ENCODE data around the gene STYK1.
A peak's percentile ranks its signal among the peaks of the same experiment; 100 is the strongest.
"Not testable (repeated sequence)": the region's sequence is repeated elsewhere in the genome, so short reads cannot be mapped to it uniquely, and the experiment has no call there.

Gene STYK1

DNA sequence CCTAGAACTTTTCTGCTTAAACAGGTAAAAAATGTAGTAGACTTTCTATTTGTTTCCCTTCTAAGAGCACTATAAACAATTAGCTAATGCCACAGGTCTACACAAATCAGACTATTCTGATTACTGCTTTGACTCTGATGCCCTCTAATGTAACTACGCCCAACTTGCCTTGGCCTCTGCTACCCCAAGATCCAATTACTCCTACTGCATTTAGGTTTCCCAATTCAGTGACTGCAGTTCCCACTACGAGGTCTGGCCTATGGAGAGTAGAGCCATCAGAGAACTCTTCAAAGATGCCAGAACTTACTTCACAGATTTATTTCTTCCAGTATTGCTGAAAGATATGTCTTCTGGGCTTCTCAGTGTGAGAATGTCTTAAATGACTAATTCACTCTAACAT, 15.3 kb upstream of the STYK1 start:
- DNase-seq (ENCODE audit: low read depth in 2 of 2), result no peak

DNA sequence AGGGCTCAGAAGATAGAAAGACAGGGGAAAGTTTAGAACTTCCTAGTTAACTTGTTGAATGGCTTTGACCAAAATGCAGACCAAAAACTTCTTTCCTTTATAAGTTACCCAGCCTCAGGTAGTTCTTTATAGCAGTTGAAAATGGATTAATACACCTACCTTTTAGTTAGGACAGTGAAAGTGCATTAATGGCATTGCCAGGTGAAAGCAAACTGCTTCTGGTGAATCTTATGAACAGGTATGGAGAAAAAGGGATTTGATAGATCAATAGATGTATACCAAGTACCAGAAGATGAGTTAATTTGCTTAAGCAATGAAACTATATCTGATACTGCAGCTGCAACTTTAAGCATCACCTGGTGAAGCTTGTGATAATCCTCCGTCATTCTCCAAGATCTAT, 14.2 kb upstream of the STYK1 start:
- no peak for DNase-seq (ENCODE audit: low read depth in 2 of 2)

DNA sequence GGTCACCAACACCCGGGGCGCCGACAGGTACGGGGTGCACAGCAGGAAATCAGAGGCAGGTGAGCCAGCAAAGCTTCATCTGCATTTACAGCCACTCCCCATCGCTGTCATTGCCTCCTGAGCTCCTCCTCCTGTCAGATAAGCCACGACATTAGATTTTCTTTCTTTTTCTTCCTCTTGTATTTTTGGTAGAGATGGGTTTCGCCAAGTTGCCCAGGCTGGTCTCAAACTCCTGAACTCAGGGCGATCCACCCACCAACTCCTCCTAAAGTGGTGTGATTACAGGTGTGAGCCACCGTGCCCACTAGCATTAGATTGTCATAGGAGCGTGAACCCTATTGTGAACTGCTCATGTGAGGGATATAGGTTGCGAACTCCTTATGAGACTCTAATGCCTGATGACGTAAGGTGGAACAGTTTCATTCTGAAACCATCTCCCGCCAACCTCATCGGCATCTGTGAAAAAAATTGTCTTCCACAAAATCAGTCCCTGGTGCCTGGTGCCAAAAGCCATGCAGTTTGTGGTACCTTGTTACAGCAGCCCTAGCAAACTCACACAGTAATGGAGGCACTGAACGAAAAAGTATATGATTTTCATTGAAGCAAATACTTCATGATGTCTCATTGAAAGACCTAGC, 1.5 kb downstream of the STYK1 start:
- no peak for DNase-seq (ENCODE audit: low read depth in 2 of 2)

DNA sequence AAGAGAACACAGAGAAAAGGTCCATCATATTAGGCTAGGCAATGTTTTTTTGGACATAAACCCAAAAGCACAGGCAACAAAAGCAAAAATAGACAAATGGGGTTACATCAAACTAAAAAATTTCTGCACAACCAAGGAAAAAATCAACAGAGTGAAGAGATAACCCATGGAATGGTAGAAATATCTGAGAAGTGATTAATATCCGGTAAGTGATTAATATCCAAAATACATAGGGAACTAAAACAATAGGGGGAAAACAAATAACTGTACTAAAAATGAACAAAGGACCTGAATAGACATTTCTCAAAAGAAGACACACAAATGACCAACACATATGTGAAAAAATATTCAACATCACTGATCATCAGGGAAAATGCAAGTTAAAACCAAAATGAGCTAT, 4.3 kb downstream of the STYK1 start:
- no peak for DNase-seq (ENCODE audit: low read depth in 2 of 2)

DNA sequence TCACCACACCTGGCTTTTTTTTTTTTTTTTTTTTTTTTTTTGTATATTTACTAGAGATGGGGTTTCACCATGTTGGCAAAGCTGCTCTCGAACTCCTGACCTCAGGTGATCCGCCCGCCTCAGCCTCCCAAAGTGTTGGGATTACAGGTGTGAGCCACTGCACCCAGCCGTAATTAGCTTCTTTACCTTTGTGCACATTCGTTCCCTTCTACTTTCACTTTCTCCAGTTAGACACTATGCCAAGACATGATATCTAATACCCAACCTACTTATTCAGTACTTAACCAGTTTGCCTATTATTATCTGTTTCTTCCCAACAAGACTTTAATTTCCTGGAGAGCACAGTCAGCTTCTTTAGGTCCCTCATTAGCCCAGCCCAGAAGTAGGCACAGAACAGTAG, 5.3 kb downstream of the STYK1 start:
- no peak for DNase-seq (ENCODE audit: low read depth in 2 of 2)

DNA sequence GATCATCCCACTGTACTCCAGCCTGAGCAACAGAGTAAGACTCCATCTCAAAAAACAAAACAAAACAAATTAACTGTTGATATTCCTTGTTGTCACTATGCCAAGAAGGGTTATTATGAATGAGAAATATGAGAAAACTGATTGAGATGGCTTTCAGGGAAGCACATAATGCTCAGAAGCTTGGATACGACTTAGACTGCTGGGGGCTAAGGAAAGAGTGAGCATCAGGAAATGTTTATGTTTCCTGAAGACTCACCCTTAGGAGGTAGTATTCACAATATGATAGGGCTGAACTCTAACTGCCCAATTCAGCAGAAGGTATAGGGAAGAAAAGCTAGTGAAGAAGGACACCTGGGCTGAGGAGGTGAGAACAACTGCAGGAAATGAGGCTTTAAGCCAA, 6.3 kb downstream of the STYK1 start:
- no peak for DNase-seq (ENCODE audit: low read depth in 2 of 2)

DNA sequence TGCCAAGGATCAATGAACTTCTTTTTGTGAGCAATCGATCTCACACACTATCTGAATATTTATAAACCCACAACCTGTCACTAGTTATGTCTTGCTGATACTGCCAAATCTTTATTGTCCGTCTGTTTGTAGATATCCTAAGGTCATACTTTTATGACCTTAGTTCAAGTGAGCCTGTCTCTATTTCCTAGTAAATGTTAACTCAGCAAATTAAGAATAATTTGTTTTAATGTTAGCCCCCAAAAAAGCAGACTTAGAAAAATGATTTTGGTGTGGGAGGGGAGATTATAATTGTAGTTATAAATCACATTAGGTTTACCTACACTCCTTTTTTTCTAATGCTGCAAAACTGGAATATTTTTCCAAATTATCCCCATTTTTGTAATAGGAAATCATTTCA, 9.4 kb downstream of the STYK1 start:
- no peak for DNase-seq (ENCODE audit: low read depth in 2 of 2)

DNA sequence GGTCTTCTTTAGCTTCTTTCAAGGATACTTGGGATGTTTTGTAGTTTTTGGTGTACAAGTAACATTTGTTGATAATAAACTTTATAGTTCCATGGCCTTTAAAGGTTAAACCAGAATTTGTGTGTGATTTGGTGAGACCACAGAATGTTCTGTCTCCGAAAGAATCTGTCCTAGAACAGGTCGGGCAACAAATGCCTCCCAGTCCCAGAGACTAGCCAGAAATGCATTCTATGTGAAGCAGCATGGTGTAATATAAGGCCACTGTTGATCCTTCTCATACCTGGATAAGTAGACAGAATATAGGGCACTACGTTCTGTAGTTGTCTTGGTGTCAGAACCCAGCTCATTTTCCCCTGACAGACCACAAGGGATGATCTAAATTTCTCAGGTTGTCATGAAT, 10.0 kb downstream of the STYK1 start:
- DNase-seq (ENCODE audit: low read depth in 2 of 2), result no peak

DNA sequence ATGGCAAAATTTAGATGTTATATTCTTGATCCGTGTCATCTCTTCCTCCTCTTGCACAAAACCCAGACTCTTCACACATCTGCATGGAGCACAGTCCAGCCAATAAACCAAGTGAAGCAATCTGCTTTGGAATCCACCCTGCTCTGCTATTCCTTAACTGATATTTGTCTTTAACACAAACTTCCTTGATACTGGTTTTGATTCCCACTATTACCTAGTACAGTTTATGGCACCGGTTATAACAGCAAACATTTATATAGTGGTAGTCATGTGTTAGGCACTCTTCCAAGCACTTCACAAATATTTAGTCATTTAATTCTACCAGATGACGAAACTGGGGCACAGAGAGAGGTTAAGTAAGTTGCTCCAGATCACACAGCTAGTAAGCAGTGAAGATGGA, 12.5 kb downstream of the STYK1 start:
- DNase-seq (ENCODE audit: low read depth in 2 of 2), result no peak

DNA sequence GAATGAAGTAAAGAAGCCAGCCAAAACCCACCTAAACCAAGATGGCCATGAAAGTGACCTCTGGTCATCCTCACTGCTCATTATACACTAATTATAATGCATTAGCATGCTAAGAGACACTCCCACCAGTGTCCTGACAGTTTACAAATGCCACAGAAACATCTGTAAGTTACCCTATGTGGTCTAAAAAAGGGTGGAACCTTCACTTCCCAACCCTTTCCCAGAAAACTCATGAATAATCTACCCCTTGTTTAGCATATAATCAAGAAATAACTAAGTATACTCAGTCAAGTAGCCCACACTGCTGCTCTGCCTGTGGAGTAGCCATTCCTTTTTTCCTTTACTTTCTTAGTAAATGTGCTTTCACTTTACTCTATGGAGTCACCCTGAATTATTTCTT, 19.8 kb downstream of the STYK1 start:
- no peak for DNase-seq (ENCODE audit: low read depth in 2 of 2)

DNA sequence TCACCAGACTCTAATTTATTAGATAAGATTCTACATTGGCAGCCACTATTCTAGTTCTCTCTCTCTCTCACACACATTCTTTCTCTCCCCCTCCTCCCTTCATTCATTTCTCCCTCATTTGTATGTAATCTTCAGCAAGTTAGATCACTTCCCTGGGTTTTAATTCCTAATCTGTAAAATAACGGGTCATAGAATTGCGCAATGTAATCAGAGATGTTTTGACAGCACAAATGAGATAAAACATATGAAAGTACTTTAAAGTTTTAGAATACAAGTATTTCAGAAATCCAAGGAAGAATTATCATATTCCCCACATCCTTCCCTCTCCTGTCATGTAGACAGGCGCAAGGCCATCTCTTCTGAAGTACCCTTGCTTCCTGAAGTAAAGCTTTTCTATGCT, 21.7 kb downstream of the STYK1 start:
- DNase-seq (ENCODE audit: low read depth in 2 of 2), result no peak

DNA sequence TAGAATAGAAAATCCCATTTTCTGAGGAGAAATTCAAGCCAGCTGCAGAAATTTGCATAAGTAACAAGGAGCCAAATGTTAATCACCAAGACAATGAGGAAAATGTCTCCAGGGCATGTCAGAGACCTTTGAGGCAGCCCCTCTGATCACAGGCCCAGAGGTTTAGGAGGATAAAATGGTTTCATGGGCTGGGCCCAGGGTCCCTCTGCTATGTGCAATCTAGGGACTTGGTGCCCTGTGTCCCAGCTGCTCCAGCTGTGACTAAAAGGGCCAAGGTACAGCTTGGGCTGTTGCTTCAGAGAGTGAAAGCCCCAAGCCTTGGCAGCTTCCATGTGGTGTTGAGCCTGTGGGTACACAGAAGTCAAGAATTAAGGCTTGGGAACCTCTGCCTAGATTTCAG, 27.3 kb downstream of the STYK1 start:
- DNase-seq (ENCODE audit: low read depth in 2 of 2), result not testable (repeated sequence)

DNA sequence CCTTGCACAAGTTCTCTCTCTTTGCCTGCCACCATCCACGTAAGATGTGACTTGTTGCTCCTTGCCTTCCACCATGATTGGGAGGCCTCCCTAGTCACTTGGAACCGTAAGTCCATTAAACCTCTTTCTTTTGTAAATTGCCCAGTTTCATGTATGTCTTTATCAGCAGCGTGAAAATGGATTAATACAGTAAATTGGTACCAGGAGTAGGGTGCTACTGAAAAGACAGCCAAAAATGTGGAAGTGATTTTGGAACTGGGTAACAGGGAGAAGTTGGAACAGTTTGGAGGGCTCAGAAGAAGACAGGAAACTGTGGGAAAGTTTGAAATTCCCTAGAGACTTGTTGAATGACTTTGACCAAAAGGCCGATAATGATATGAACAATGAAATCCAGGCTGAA, 27.9 kb downstream of the STYK1 start:
- DNase-seq (ENCODE audit: low read depth in 2 of 2), result no peak

DNA sequence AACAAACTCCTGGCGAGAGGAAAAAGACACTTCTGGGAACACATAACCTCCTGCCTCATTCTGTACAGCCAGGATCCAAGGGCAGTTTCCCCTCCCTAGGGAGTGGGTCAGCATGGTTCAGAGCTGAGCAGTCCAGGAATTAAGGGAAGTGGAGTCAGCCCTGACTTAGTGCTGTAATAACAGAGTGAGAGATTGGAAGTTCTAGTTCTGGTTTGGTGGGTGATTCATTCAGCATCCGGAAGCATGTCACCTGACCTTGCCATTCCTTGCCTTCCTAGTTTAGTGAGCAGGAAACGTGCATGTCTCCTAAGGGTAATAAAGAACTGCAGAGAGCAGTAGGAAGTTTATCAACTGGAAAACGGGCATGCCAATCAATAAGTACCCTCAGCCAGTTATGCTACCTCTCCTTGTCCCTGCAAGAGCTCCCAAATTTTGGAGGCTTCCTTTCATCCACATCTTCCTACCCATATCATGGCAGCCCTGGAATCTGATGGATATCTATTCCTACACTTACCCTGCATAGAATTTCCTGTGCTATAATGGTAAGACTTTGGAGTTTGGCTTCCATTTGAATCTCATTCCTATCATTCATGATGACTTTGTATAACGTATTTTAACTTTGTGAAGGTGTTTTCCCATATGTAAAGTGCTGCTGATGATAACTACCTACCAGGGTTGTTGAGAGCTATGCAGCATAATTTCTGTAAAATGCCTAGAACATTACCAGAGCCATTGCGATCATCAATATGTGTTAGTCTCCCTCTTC, 31.9 kb downstream of the STYK1 start:
- DNase-seq (ENCODE audit: low read depth in 2 of 2), result no peak

DNA sequence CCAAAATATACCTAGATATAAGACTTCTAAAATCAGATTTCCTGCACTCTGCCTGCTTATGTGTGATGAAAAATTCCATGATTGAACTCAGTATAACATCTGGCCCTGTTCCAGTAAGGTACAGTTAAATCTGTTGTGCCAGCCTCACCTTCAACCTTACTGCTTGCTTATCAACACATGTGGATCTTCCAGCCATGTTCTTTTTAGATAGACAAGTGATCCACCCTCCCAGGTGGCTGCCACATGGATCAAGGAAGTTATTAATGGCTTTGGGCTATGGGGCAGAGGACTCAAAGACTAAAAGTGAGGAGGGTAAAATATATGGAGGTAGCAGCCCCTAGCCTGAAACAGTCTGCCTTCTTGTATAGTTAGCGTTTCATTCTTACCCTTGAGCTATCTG, 35.1 kb downstream of the STYK1 start:
- DNase-seq (ENCODE audit: low read depth in 2 of 2), result no peak

DNA sequence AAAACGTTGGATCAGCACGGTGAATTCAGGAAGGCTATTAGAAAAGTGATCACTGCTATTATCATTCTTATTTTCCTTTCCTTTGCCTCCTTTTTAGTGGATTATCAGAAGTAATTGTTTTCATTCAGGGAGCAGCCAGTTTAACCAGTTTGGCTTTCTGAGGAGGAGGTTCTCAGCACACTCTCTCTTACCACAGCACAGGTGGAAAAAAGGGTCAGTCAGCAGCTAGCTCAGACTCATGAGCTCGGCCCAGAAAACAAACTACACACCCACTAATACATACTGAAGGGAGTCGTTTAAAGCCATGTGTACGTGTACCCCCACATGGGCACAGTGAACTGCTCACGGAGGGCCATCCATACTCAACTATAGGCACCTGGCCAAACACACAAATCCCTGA, 37.2 kb downstream of the STYK1 start:
- no peak for DNase-seq (ENCODE audit: low read depth in 2 of 2)

DNA sequence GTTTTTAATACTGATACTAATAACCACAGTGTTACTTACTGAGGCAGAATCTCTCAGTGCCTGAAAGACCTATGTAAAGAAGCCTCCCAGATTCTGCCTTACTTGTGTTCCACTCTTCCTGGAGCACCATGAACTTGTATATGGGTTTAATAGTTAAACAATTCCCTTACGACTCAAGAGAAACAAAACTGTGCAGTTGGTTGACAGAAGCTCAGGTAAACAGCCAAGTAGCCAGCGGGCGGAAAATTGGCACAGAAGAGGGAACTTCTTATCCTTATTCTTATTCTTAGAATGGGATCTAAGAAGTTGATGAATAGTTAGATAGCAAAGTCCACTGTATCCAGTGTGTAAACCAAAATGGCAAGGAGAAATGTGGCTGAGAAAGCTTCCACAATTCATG, 37.7 kb downstream of the STYK1 start:
- no peak for DNase-seq (ENCODE audit: low read depth in 2 of 2)

DNA sequence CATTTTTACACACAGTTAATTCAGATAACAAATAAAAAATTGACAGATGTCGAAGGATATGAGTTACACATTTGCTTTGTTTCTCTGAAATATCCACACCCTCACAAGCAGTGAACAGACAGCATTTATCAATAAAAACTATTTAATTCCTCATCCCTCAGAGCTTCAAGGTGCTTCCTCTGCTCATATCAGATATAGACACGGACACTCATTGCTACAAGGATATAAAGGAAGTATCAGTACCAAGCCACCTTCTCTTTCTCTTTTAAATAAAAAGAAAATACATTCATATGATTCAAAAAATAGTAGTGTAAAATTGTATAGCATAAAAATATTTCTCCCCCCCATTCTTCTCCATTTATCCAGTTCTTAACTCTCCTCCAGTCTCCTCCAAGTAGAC, 38.5 kb downstream of the STYK1 start:
- DNase-seq (ENCODE audit: low read depth in 2 of 2), result no peak

DNA sequence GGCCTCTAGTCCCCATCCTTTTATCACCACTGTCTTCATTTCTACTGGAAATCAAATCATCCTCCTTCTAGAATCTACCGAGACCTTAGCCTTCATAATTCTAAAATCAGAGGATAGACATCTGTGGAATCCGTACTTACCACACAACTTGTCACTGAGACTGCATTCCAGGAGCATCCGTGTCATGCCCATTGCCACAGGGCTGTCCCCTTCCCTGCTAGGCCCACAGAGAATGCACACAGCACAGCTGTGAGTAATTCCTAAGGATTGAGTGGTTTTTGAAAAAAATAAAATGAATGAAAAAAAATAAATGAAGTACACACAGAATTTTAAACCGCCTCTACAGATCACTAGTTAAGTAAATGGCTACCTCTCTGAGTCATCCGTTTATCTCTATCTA, 39.4 kb downstream of the STYK1 start:
- peak in 1 of 2 experiments; percentile 44 for DNase-seq (ENCODE audit: low read depth in 2 of 2)

DNA sequence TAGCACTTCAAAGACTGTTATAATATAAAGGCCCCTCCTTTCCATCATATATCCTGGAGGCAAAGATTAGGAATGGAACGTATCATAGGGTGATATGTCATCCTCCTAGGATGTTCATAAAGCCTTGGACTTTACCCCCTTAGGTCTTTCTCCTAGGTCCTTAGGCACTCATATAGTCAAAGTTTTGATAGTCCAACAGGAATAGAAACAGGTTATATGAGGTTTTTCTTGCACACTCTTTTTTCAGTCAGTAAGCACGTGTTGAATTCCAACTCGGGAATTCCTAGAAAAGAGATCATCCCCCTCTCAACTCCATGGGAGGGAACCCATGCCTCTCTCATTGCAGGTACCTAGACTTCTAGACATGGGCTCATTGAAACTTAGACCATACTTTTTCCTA, 40.3 kb downstream of the STYK1 start:
- no peak for DNase-seq (ENCODE audit: low read depth in 2 of 2)

DNA sequence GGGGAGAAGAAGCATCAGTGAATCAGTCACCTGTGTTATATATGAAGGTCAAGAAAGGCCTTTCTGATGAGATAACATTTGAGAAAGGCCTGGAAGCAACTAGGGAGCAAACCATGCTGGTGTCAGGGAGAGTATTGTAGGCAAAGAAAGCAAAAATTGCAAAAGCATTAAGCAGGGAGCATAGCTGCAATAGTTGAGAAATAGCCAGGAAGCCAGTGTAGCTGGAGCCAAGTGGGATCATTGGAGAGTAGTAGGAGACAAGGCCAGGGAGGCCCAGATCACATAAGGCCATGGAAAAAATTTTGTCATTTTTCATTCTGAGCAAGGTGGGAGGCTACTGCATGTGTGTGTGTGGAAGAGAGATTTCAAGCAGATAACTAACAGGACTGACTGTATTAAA, 41.6 kb downstream of the STYK1 start:
- DNase-seq (ENCODE audit: low read depth in 2 of 2), result peak in 1 of 2 experiments; percentile 17

DNA sequence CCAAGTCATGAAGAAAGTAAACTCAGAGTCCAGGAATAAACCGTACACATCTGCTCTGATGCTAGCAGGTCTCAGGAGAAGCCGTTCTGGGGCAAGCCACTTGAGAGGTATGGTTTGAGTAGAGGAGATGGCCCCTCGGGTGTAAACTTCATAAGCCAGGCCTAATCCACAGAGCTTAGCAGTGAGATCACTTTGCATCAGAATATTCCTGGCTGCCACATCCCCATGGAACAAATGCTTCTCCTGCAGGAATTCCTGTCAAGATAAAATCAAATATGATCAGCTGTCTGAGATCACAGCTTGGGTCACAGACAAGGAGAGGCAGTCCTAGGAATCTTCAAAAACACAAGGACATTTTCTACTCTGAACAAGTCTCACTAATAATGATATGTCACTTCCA, 49.2 kb downstream of the STYK1 start:
- DNase-seq (ENCODE audit: low read depth in 2 of 2), result no peak

DNA sequence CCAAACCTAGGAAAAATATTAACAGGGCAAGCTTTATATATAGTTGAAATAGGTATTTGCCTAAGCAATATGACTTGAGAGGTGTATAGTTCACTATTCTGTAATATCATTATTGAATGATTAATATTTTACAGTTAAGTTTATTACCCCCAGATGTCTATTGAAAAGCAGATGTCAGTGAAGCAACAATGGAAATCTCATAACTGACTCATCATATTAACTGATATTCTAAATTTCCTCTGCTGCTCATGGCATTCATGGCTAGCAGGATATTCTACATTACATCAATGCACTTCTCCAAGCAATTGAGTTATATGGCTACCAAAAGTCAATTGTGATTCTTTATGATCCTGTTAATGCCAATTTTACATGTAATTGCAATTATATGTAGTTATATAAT, 50.7 kb downstream of the STYK1 start:
- DNase-seq (ENCODE audit: low read depth in 2 of 2), result no peak

DNA sequence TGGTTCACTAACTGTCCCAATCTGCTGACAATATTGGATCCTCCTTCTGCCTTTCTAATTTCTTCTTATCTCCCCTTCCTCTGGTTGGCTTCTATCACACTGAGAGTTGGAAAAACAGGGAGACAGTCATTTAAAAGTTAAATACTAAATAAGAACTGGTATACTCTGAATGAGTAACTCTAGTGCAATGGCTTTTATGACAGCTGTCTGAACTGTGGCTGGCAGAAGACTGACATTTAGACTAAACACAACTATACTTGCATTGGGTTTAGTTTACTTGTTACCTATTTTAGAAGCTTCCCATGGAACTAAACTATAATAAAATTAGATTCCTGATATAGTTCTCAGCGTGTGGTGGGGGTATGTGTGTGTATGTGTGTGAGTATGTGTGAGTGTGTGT, 52.6 kb downstream of the STYK1 start:
- no peak for DNase-seq (ENCODE audit: low read depth in 2 of 2)
